GM23338 (cell line): Measurements from ENCODE around the gene SLX9. TPM values are rescaled to one million over a fixed set of nuclear protein-coding genes. Genes with fewer than 3 reads are reported as not detected.
A peak's percentile ranks its signal among the peaks of the same experiment; 100 is the strongest.

Experiments
- ATAC-seq: fragments of 200-7000 bp; cut with Tn5 transposase; 3 replicates; pipeline ENCODE4 v1.9.1; 2020
- DNase-seq: peaks from one replicate; pipeline ENCODE4 v3.0.0-alpha.2; 2015; ENCODE audit warnings: low spot score
- H2AFZ ChIP-seq: fragments of 200-600 bp; sonication (generic); 2 replicates; pipeline ENCODE4 v1.8.0; 2016; ENCODE audit warnings: antibody characterized with exemption, mild to moderate bottlenecking, moderate library complexity
- H3F3A ChIP-seq: fragments of 200-600 bp; sonication (generic); replicated peaks from 2 replicates; pipeline ENCODE4 v1.8.0; 2017; ENCODE audit warnings: antibody characterized with exemption, mixed run types, low read depth
- H3K27ac ChIP-seq: fragments of 200-600 bp; sonication (generic); 2 replicates; pipeline ENCODE4 v1.6.1; 2016; ENCODE audit warnings: low read depth
- H3K27me3 ChIP-seq: fragments of 200-600 bp; sonication (generic); 2 replicates; pipeline ENCODE4 v1.8.0; 2016; ENCODE audit warnings: mild to moderate bottlenecking, mixed run types, moderate library complexity; ENCODE audit not compliant: insufficient read depth
- H3K36me3 ChIP-seq: fragments of 200-600 bp; sonication (generic); 2 replicates; pipeline ENCODE4 v1.8.0; 2016; ENCODE audit warnings: mild to moderate bottlenecking; ENCODE audit not compliant: insufficient read depth
- H3K4me1 ChIP-seq: fragments of 200-600 bp; sonication (generic); 2 replicates; pipeline ENCODE4 v1.8.0; 2016; ENCODE audit warnings: mild to moderate bottlenecking, moderate library complexity; ENCODE audit not compliant: insufficient read depth
- H3K4me2 ChIP-seq: fragments of 200-600 bp; sonication (generic); 2 replicates; pipeline ENCODE4 v1.7.1; 2017; ENCODE audit warnings: mixed run types
- H3K4me3 ChIP-seq: fragments of 200-600 bp; sonication (generic); 2 replicates; pipeline ENCODE4 v1.6.1; 2016; ENCODE audit warnings: mixed run types
- H3K79me2 ChIP-seq: fragments of 200-600 bp; sonication (generic); replicated peaks from 2 replicates; pipeline ENCODE4 v1.8.0; 2017; ENCODE audit warnings: mild to moderate bottlenecking; ENCODE audit not compliant: insufficient read depth
- H3K9me2 ChIP-seq: fragments of 200-600 bp; sonication (generic); 2 replicates; pipeline ENCODE4 v1.8.0; 2017; ENCODE audit not compliant: insufficient read depth
- H4K20me1 ChIP-seq: fragments of 200-600 bp; sonication (generic); replicated peaks from 2 replicates; pipeline ENCODE4 v1.8.0; 2017; ENCODE audit warnings: mild to moderate bottlenecking; ENCODE audit not compliant: insufficient read depth
- H3K27ac Mint-ChIP-seq: 2 replicates; pipeline ENCODE4 v1.8.0; 2020; ENCODE audit warnings: inconsistent platforms, mild to moderate bottlenecking, moderate library complexity, mixed read lengths
- H3K27me3 Mint-ChIP-seq: 3 replicates; pipeline ENCODE4 v1.8.0; 2022; ENCODE audit warnings: low read depth, mild to moderate bottlenecking, moderate library complexity, mixed read lengths, inconsistent platforms; ENCODE audit not compliant: insufficient read depth, poor library complexity
- H3K36me3 Mint-ChIP-seq: 3 replicates; pipeline ENCODE4 v1.8.0; 2021; ENCODE audit warnings: low read depth, mild to moderate bottlenecking, inconsistent platforms, moderate library complexity, mixed read lengths
- H3K4me1 Mint-ChIP-seq: 3 replicates; pipeline ENCODE4 v1.8.0; 2020; ENCODE audit warnings: mild to moderate bottlenecking, inconsistent platforms, mixed read lengths
- H3K4me3 Mint-ChIP-seq: 3 replicates; pipeline ENCODE4 v1.8.0; 2021; ENCODE audit warnings: moderate library complexity, mild to moderate bottlenecking, inconsistent platforms, mixed read lengths
- H3K9me3 Mint-ChIP-seq: 3 replicates; pipeline ENCODE4 v1.8.0; 2020; ENCODE audit warnings: moderate library complexity, mild to moderate bottlenecking, inconsistent platforms, mixed read lengths
- CREB1 ChIP-seq: fragments of 250-450 bp; sonication (Bioruptor Pico); IDR thresholded peaks from 2 replicates; pipeline ENCODE4 v1.5.0; 2020; ENCODE audit warnings: low read depth, mild to moderate bottlenecking, moderate library complexity
- CTCF ChIP-seq, 2 experiments: fragments of 200-600 bp in 1 of 2; sonication (generic) in 1 of 2; conservative IDR thresholded peaks; 2 replicates each; pipeline versions ENCODE4 v1.5.1 to v1.6.1; 2016 to 2017; ENCODE audit warnings: antibody characterized with exemption in 2 of 2, low read depth in 2 of 2, mild to moderate bottlenecking in 2 of 2, moderate library complexity in 1 of 2
- EZH2 ChIP-seq: fragments of 200-600 bp; sonication (generic); IDR thresholded peaks from one replicate; pipeline ENCODE4 v1.8.0; 2017; ENCODE audit warnings: antibody characterized with exemption, mild to moderate bottlenecking, low read depth; ENCODE audit not compliant: unreplicated experiment
- REST ChIP-seq: IDR thresholded peaks from one replicate; pipeline ENCODE4 v1.6.1; 2018; ENCODE audit warnings: antibody characterized with exemption; ENCODE audit not compliant: unreplicated experiment
- STAT1 ChIP-seq: IDR thresholded peaks from one replicate; pipeline ENCODE4 v1.6.1; 2016; ENCODE audit warnings: antibody characterized with exemption; ENCODE audit not compliant: unreplicated experiment
- polyA plus RNA-seq: library from polyadenylated mRNA; unstranded; fragments of >200 nt; fragmentation: Nextera tagmentation; extraction: Ambion mirVana; gene quantifications from 2 replicates; pipeline ENCODE4 v1.2.1, GENCODE V29; 2016
- total RNA-seq: library from RNA; depleted of rRNA; stranded (reverse); fragments of >200 nt; shearing (Covaris generic); gene quantifications from 2 replicates; pipeline ENCODE4 v1.2.3, GENCODE V29; 2014
- TF ChIP-seq, protein P1 (sequence below): IDR thresholded peaks from 2 replicates; pipeline ENCODE4 v1.6.1; 2016; ENCODE audit warnings: antibody characterized with exemption

Gene SLX9
- total and polyA plus RNA-seq, 2 experiments from 2014 or later: 41.5 to 46.9 TPM

- H3K27me3 ChIP-seq: peaks cover 73% of the 10 kb centered on the region
- TF ChIP-seq EZH2 (peak; percentile 67), REST (no peak), CTCF (conservative IDR thresholded peaks at IDR 0.05; ENCODE audit: low read depth in 2 of 2) (peak in 1 of 2 experiments; percentile 67; a peak in 2 of 4 replicates), CREB1 (CRISPR knock-in tag) (no peak), STAT1 (no peak)
- TF ChIP-seq, protein P1, sequence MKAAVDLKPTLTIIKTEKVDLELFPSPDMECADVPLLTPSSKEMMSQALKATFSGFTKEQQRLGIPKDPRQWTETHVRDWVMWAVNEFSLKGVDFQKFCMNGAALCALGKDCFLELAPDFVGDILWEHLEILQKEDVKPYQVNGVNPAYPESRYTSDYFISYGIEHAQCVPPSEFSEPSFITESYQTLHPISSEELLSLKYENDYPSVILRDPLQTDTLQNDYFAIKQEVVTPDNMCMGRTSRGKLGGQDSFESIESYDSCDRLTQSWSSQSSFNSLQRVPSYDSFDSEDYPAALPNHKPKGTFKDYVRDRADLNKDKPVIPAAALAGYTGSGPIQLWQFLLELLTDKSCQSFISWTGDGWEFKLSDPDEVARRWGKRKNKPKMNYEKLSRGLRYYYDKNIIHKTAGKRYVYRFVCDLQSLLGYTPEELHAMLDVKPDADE: no peak
- no peaks in the 10 kb centered on the region for H3K79me2 ChIP-seq
- Mint-ChIP-seq H3K27ac (no peak overlapping the region), H3K4me3 (peak overlapping the region; percentile 5; the same call in 1 of the 3 replicates), H3K27me3 (peaks cover 67% of the 10 kb centered on the region), H3K36me3 (no peaks in the 10 kb centered on the region), H3K4me1 (peaks cover 31% of the 10 kb centered on the region), H3K9me3 (no peaks in the 10 kb centered on the region)
- no peaks in the 10 kb centered on the region for H4K20me1 ChIP-seq
- H3K4me2 ChIP-seq: peak overlapping the region; percentile 90; the same call in 1 of the 2 replicates
- H3K4me3 ChIP-seq: peak overlapping the region; percentile 61
- no peaks in the 10 kb centered on the region; the same call in 1 of the 2 replicates for H3F3A ChIP-seq
- H3K4me1 ChIP-seq: peaks cover 20% of the 10 kb centered on the region; the same call in 1 of the 2 replicates
- H3K9me2 ChIP-seq: no peaks in the 10 kb centered on the region
- ATAC-seq (peak; percentile 33), DNase-seq (no peak)
- H3K36me3 ChIP-seq: no peaks in the 10 kb centered on the region
- H3K27ac ChIP-seq: no peak overlapping the region
- H2AFZ ChIP-seq: no peak overlapping the region
Measured at GRCh38 chr21:44932408-44933181, 7.2 kb upstream of the SLX9 start.
